Esophagus squamous epithelium (tissue), 4 donors: ENCODE results near the gene CDH8.

ENCODE experiments used
- POLR2A ChIP-seq, 4 donors: fragments of 450-650 bp; IDR thresholded peaks; one replicate each; pipeline ENCODE4 v1.6.1; 2017; ENCODE audit warnings: antibody characterized with exemption in 4 of 4, mild to moderate bottlenecking in 4 of 4, moderate library complexity in 3 of 4
- TF ChIP-seq, protein P1 (sequence below), 6 experiments: fragments of 450-650 bp in 4 of 6; fragments of 200-600 bp in 2 of 6; sonication (generic) in 2 of 6; IDR thresholded peaks; one replicate each; pipeline ENCODE4 v1.5.1; 2016 to 2019; ENCODE audit warnings: antibody characterized with exemption in 6 of 6, mild to moderate bottlenecking in 4 of 6, moderate library complexity in 4 of 6

DNA sequence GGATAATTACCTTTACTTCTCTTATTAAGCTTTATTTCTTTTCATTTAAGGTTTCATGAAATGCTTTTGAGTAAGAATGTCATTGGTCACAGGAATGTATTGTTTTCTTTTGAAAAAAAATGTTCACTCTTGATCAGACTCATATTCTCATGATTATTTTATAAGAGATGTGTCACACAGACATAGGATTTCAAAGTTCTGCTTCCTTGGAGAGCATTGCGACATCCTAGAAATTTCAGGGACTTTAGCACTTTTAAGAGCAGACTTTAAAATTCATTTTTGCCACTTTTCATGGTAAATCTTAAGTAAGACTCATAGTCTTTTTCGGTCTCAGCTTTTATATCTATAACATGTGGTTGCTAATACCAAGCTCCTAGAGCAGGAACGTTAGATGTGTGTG, 314.7 kb downstream of the CDH8 start:
- TF ChIP-seq, protein P1, sequence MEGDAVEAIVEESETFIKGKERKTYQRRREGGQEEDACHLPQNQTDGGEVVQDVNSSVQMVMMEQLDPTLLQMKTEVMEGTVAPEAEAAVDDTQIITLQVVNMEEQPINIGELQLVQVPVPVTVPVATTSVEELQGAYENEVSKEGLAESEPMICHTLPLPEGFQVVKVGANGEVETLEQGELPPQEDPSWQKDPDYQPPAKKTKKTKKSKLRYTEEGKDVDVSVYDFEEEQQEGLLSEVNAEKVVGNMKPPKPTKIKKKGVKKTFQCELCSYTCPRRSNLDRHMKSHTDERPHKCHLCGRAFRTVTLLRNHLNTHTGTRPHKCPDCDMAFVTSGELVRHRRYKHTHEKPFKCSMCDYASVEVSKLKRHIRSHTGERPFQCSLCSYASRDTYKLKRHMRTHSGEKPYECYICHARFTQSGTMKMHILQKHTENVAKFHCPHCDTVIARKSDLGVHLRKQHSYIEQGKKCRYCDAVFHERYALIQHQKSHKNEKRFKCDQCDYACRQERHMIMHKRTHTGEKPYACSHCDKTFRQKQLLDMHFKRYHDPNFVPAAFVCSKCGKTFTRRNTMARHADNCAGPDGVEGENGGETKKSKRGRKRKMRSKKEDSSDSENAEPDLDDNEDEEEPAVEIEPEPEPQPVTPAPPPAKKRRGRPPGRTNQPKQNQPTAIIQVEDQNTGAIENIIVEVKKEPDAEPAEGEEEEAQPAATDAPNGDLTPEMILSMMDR (IDR thresholded peaks at IDR 0.05) = no peak
- TF ChIP-seq POLR2A (IDR thresholded peaks at IDR 0.05) = no peak
